HG02840 (cell line): Measurements from ENCODE around the gene TNNC1.

Experiments
- ATAC-seq: cut with Tn5 transposase; IDR thresholded peaks from one replicate; pipeline ENCODE4 v1.9.1; 2021; ENCODE audit warnings: mild to moderate bottlenecking, moderate library complexity, moderate number of reproducible peaks; ENCODE audit not compliant: unreplicated experiment, low FRiP score

The TNNC1 gene

GRCh38 chr3:52402706-52403270 lies 51.1 kb downstream of the TNNC1 start:
- no peak for ATAC-seq

GRCh38 chr3:52402101-52402521 lies 51.7 kb downstream of the TNNC1 start:
- ATAC-seq: no peak

- no peak for ATAC-seq
Observed at GRCh38 chr3:52401551-52401950, 52.3 kb downstream of the TNNC1 start.
